22Rv1 (cell line): ENCODE measurements around the gene COTL1.

ENCODE experiments used
- ZFX ChIP-seq: fragments of 450-650 bp; IDR thresholded peaks from 2 replicates; pipeline ENCODE4 v1.6.1; 2017; ENCODE audit warnings: antibody characterized with exemption, borderline replicate concordance
- TF ChIP-seq, protein P1 (sequence below): fragments of 450-650 bp; IDR thresholded peaks from 2 replicates; pipeline ENCODE4 v1.5.1; 2017; ENCODE audit warnings: mild to moderate bottlenecking

DNA sequence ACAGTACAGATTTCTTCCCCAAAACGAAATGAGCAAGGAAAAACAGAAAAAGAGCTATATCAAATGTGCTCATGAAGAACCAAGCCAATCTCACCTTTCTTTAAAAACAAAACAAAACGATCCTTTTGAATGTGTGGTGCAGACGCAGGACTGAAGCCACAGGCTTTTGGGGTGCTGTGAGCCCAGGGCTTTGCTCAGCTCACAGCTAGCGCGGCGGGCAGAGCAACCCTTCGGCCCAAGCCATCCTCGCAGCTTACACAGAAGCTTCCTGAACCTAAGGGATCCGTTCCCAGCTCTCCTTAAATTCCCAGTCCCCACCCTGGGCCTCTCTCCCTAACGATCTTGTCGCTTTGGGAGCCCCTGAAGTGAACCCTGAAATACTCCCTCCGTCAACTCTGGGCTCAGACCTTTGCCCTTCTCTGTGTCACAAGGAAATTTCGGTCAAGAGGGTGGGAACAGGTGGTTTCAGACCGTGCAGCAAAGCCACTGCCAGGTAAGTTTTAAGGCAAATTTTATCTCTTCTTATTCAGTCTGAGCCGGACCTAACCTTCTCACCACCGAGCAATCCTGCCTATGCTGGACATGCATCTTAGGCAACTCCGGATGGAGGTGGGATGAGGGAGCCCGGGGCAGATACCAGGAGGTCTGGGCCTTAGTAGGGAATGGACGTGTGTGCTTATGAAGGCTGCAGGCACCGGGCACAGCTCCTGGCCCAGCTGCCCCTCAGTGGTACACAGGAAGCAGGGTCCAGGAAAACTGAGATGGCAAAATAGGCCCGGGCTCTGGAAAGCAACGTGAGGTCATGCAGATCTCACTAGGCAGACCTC, 52.0 kb downstream of the COTL1 start:
- TF ChIP-seq, protein P1, sequence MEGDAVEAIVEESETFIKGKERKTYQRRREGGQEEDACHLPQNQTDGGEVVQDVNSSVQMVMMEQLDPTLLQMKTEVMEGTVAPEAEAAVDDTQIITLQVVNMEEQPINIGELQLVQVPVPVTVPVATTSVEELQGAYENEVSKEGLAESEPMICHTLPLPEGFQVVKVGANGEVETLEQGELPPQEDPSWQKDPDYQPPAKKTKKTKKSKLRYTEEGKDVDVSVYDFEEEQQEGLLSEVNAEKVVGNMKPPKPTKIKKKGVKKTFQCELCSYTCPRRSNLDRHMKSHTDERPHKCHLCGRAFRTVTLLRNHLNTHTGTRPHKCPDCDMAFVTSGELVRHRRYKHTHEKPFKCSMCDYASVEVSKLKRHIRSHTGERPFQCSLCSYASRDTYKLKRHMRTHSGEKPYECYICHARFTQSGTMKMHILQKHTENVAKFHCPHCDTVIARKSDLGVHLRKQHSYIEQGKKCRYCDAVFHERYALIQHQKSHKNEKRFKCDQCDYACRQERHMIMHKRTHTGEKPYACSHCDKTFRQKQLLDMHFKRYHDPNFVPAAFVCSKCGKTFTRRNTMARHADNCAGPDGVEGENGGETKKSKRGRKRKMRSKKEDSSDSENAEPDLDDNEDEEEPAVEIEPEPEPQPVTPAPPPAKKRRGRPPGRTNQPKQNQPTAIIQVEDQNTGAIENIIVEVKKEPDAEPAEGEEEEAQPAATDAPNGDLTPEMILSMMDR, result no peak
- no peak for TF ChIP-seq ZFX
